HepG2 (cell line): Measurements from ENCODE around the gene GDAP1L1. TPM values are rescaled to one million over a fixed set of nuclear protein-coding genes. Genes with fewer than 3 reads are reported as not detected.

Experiments used
- ATAC-seq: fragments of 200-7000 bp; cut with Tn5 transposase; 3 replicates; pipeline ENCODE4 v1.9.1; 2020; ENCODE audit warnings: mild to moderate bottlenecking, moderate library complexity
- BruUV-seq: library from RNA; stranded (reverse); fragments of 400-500 nt; replicated peaks from 2 replicates; lab custom pipeline; 2021; lab: Mats Ljungman, UMichigan
- CTCF ChIA-PET: fragments of 300-600 bp; formaldehyde crosslinking; extraction: SDS; loops from one replicate; lab custom pipeline; 2021; ENCODE audit warnings: low total read pairs, inconsistent platforms, low intra/inter-chr PET ratio; lab: Yijun Ruan, JAX
- POLR2A ChIA-PET: fragments of 350-600 bp; sonication (Branson Sonifier 250); formaldehyde crosslinking; loops from one replicate; lab custom pipeline; 2020; ENCODE audit warnings: antibody characterized with exemption, inconsistent platforms; lab: Yijun Ruan, JAX
- DNase-seq: peaks from one replicate; pipeline ENCODE4 v3.0.0-alpha.2; 2015; ENCODE audit warnings: low spot score
- FAIRE-seq: peaks from 3 replicates; lab custom pipeline; 2011; peaks lifted over from hg19 to GRCh38; lab: Jason Lieb, UNC
- H2AFZ ChIP-seq: one replicate; pipeline ENCODE4 v1.6.1; 2011; ENCODE audit warnings: low read length, inconsistent platforms
- H3K27ac ChIP-seq: fragments of 300-600 bp; 3 replicates; pipeline ENCODE4 v1.8.0; 2011; ENCODE audit warnings: mixed run types, mild to moderate bottlenecking, mixed read lengths, low read length, inconsistent platforms; ENCODE audit not compliant: insufficient read depth; ENCODE audit errors: extremely low read length
- H3K27me3 ChIP-seq, 2 experiments: fragments of 200-600 bp in 1 of 2; 2 replicates in 1 of 2; 3 replicates in 1 of 2; pipeline versions ENCODE4 v1.6.0 to v1.8.0; 2011; ENCODE audit warnings: low read length in 2 of 2, mild to moderate bottlenecking in 2 of 2, moderate library complexity in 2 of 2, inconsistent platforms in 1 of 2; ENCODE audit not compliant: insufficient read depth in 2 of 2, control insufficient read depth in 1 of 2
- H3K36me3 ChIP-seq, 2 experiments: fragments of 200-600 bp in 1 of 2; replicated peaks in 1 of 2; 2 replicates in 1 of 2; 3 replicates in 1 of 2; pipeline versions ENCODE4 v1.5.1 to v1.8.0; 2011; ENCODE audit warnings: low read length in 2 of 2, inconsistent platforms in 1 of 2; ENCODE audit not compliant: insufficient read depth in 2 of 2, control insufficient read depth in 1 of 2
- H3K4me1 ChIP-seq: 2 replicates; pipeline ENCODE4 v1.5.1; 2012; ENCODE audit warnings: low read length, inconsistent platforms; ENCODE audit not compliant: insufficient read depth
- H3K4me2 ChIP-seq: 2 replicates; pipeline ENCODE4 v1.6.0; 2011; ENCODE audit warnings: low read depth, low read length, inconsistent platforms
- H3K4me3 ChIP-seq, 3 experiments: fragments of 200-600 bp in 1 of 3; sonication (generic), shearing (Covaris generic) in 1 of 3; replicated peaks in 1 of 3; 2 replicates each; pipeline ENCODE4 v1.5.1; 2011 to 2016; ENCODE audit warnings: low read length in 3 of 3, inconsistent platforms in 2 of 3, low read depth in 2 of 3, mild to moderate bottlenecking in 2 of 3, control low read depth in 1 of 3, mixed read lengths in 1 of 3; ENCODE audit not compliant: insufficient read depth in 1 of 3
- H3K79me2 ChIP-seq: one replicate; pipeline ENCODE4 v1.6.1; 2011; ENCODE audit warnings: low read length, inconsistent platforms; ENCODE audit not compliant: insufficient read depth
- H3K9ac ChIP-seq: 2 replicates; pipeline ENCODE4 v1.6.0; 2011; ENCODE audit warnings: mild to moderate bottlenecking, low read depth, low read length, inconsistent platforms; ENCODE audit not compliant: insufficient read depth
- H3K9me3 ChIP-seq: 2 replicates; pipeline ENCODE4 v1.5.1; 2012; ENCODE audit warnings: mild to moderate bottlenecking, low read length
- H4K20me1 ChIP-seq: 2 replicates; pipeline ENCODE4 v1.6.0; 2011; ENCODE audit warnings: inconsistent platforms, mild to moderate bottlenecking, low read length, moderate library complexity; ENCODE audit not compliant: insufficient read depth
- CREB1 ChIP-seq, 2 experiments: fragments of 450-650 bp in 1 of 2; IDR thresholded peaks; 2 replicates each; pipeline ENCODE4 v1.6.1; 2016 to 2017; ENCODE audit warnings: control low read depth in 1 of 2, mild to moderate bottlenecking in 1 of 2, missing compliant biosample characterization in 1 of 2, missing genetic modification characterization in 1 of 2
- ETS1 ChIP-seq: sonication (generic); formaldehyde crosslinking; IDR thresholded peaks from 2 replicates; pipeline ENCODE4 v1.4.0; 2020; ENCODE audit warnings: missing genetic modification reagents
- EZH2 ChIP-seq: conservative IDR thresholded peaks from 2 replicates; pipeline ENCODE4 v1.6.1; 2012; ENCODE audit warnings: mild to moderate bottlenecking, low read depth, low read length, moderate library complexity
- GLMP ChIP-seq: sonication (generic); formaldehyde crosslinking; IDR thresholded peaks from 2 replicates; pipeline ENCODE4 v1.9.0; 2021; ENCODE audit warnings: missing genetic modification reagents, mild to moderate bottlenecking, borderline replicate concordance
- HBP1 ChIP-seq: IDR thresholded peaks from 2 replicates; pipeline ENCODE4 v1.6.1; 2016; ENCODE audit warnings: low read depth, control low read depth
- MNT ChIP-seq: fragments of 450-650 bp; IDR thresholded peaks from 2 replicates; pipeline ENCODE4 v1.6.1; 2016
- ZMYM3 ChIP-seq: sonication (generic); formaldehyde crosslinking; IDR thresholded peaks from 2 replicates; pipeline ENCODE4 v1.5.1; 2020; ENCODE audit warnings: mild to moderate bottlenecking, missing genetic modification reagents
- ZNF225 ChIP-seq: sonication (generic); formaldehyde crosslinking; IDR thresholded peaks from 2 replicates; pipeline ENCODE4 v1.4.0; 2020; ENCODE audit warnings: mild to moderate bottlenecking, missing genetic modification reagents
- ZNF768 ChIP-seq: sonication (generic); formaldehyde crosslinking; IDR thresholded peaks from 2 replicates; pipeline ENCODE4 v1.4.0; 2020; ENCODE audit warnings: missing genetic modification reagents
- WGBS: methylation state at CpG from one replicate; pipeline ENCODE4 v1.1.6; 2017; ENCODE audit warnings: low lambda C conversion rate; 5-methylcytosine and 5-hydroxymethylcytosine counted together
- in situ Hi-C: cut with HindIII; loops from 2 replicates; pipeline ENCODE4 v1.10.0; 2017; ENCODE audit warnings: low pct_unique_long_range_greater_than_20kb; ENCODE audit not compliant: extremely low pct_ligation_motif_present
- intact Hi-C: fragments of 100-400 bp; cut with micrococcal nuclease; formaldehyde crosslinking; loops from one replicate; pipeline ENCODE4 v1.10.0; 2022; ENCODE audit not compliant: unreplicated experiment
- polyA plus RNA-seq, 8 experiments: library from polyadenylated mRNA; depleted of rRNA in 3 of 8; stranded (reverse) in 7 of 8; unstranded in 1 of 8; fragments of >200 nt; fragmentation: Illumina TruSeq in 4 of 8; extraction: Trizol in 4 of 8; gene quantifications; 2 replicates each; pipeline versions ENCODE4 v1.2.1 to v1.2.3, GENCODE V29; 2011 to 2016; ENCODE audit warnings: low read depth in 4 of 8, missing spikeins in 1 of 8, mixed read lengths in 1 of 8; ENCODE audit not compliant: insufficient read depth in 1 of 8
- total RNA-seq, 5 experiments: library from RNA; depleted of rRNA; stranded (reverse); fragments of >200 nt; fragmentation: Illumina TruSeq; extraction: Trizol; gene quantifications; 2 replicates each; pipeline ENCODE4 v1.2.3, GENCODE V29; 2016; ENCODE audit warnings: low read depth in 1 of 5

GDAP1L1 gene
- total and polyA plus RNA-seq, 2 of the 13 experiments (the other 11 are each of a cell fraction or from before 2014, with no cell fraction given): 0.04 TPM; not detected in 1

- H3K9ac ChIP-seq: no peak overlapping the region
- in situ Hi-C loops: no loop called here
- H3K27me3 ChIP-seq: no peaks in the 10 kb centered on the region; a peak in 1 of 5 replicates
- DNase-seq (no peak), FAIRE-seq (no peak), ATAC-seq (no peak)
- ChIA-PET CTCF (no interaction called here), POLR2A (no interaction called here)
- intact Hi-C loops: no loop called here
- H3K4me2 ChIP-seq: no peak overlapping the region
- H3K9me3 ChIP-seq: no peaks in the 10 kb centered on the region
- no peak overlapping the region for H3K27ac ChIP-seq
- 65% methylated on average over 1 of the region's 1 CpG for WGBS
- H3K36me3 ChIP-seq: no peaks in the 10 kb centered on the region
- H3K4me1 ChIP-seq: peaks cover 15% of the 10 kb centered on the region
- no peak overlapping the region for H3K4me3 ChIP-seq
- no peaks in the 10 kb centered on the region for H3K79me2 ChIP-seq
- H4K20me1 ChIP-seq: no peaks in the 10 kb centered on the region
- TF ChIP-seq ZNF768 (CRISPR knock-in tag) (peak; percentile 85), ZMYM3 (peak; percentile 50; the same call in 1 of the 2 replicates), ZNF225 (no peak)
- TF ChIP-seq, all 625 proteins: peak for 2
- no peak overlapping the region for H2AFZ ChIP-seq
- no TSS peak for BruUV-seq
Measured at GRCh38 chr20:44255942-44256341, 8.8 kb downstream of the GDAP1L1 start.

GRCh38 chr20:44256961-44257360 is 9.9 kb downstream of the GDAP1L1 start:
- Histone ChIP-seq H2AFZ (no peak overlapping the region), H3K4me3 (no peak overlapping the region), H3K79me2 (no peaks in the 10 kb centered on the region), H3K36me3 (no peaks in the 10 kb centered on the region), H4K20me1 (no peaks in the 10 kb centered on the region), H3K9ac (no peak overlapping the region), H3K4me1 (peaks cover 15% of the 10 kb centered on the region), H3K27ac (no peak overlapping the region), H3K4me2 (no peak overlapping the region), H3K9me3 (no peaks in the 10 kb centered on the region), H3K27me3 (no peaks in the 10 kb centered on the region)
- in situ Hi-C loops (no loop called here), intact Hi-C loops (no loop called here)
- ChIA-PET POLR2A (no interaction called here), CTCF (no interaction called here)
- no TSS peak for BruUV-seq
- no peak for FAIRE-seq
- ATAC-seq: no peak
- TF ChIP-seq GLMP (CRISPR knock-in tag): no peak
- no peak for TF ChIP-seq EZH2
- no peak for TF ChIP-seq HBP1 (CRISPR knock-in tag)
- TF ChIP-seq CREB1 (IDR thresholded peaks at IDR 0.05): 0 out of 2 replicates have a peak, but pooled peaks have one; percentile 5
- no peak for TF ChIP-seq CREB1 (CRISPR knock-in tag; IDR thresholded peaks at IDR 0.05)
- TF ChIP-seq ETS1 (CRISPR knock-in tag): no peak
- peak; percentile 19; the same call in 1 of the 2 replicates for TF ChIP-seq MNT
- 62% methylated on average over 21 of the region's 21 CpGs for WGBS
- no peak for DNase-seq
